ENCODE results near the gene CMTR1.

The CMTR1 gene

GRCh38 chr6:37479266-37479854 lies 46.3 kb downstream of the CMTR1 start:
- DNase-seq: no peak

GRCh38 chr6:37480118-37480736 lies 47.2 kb downstream of the CMTR1 start:
- no peak for DNase-seq

- DNase-seq: no peak
Measured at GRCh38 chr6:37480951-37481534, 48.0 kb downstream of the CMTR1 start.

- no peak for DNase-seq
Measured at GRCh38 chr6:37481711-37482605, 48.9 kb downstream of the CMTR1 start.

GRCh38 chr6:37482606-37483251 lies 49.7 kb downstream of the CMTR1 start:
- DNase-seq: no peak

- DNase-seq: no peak
Measured at GRCh38 chr6:37483252-37483901, 50.4 kb downstream of the CMTR1 start.

GRCh38 chr6:37483917-37484785 lies 51.1 kb downstream of the CMTR1 start:
- peak; percentile 57 for DNase-seq

- no peak for DNase-seq
Measured at GRCh38 chr6:37484786-37485170, 51.8 kb downstream of the CMTR1 start.

GRCh38 chr6:37485291-37485702 lies 52.3 kb downstream of the CMTR1 start:
- no peak for DNase-seq

GRCh38 chr6:37486121-37486839 lies 53.3 kb downstream of the CMTR1 start:
- DNase-seq: no peak

GRCh38 chr6:37487591-37488380 lies 54.8 kb downstream of the CMTR1 start:
- no peak for DNase-seq

GRCh38 chr6:37488476-37488875 lies 55.5 kb downstream of the CMTR1 start:
- no peak for DNase-seq

- DNase-seq: no peak
Measured at GRCh38 chr6:37489697-37490336, 56.8 kb downstream of the CMTR1 start.

GRCh38 chr6:37490536-37491170 lies 57.6 kb downstream of the CMTR1 start:
- DNase-seq: no peak

GRCh38 chr6:37491171-37491829 lies 58.3 kb downstream of the CMTR1 start:
- no peak for DNase-seq

GRCh38 chr6:37491830-37492208 lies 58.8 kb downstream of the CMTR1 start:
- no peak for DNase-seq

- no peak for DNase-seq
Measured at GRCh38 chr6:37492236-37492972, 59.4 kb downstream of the CMTR1 start.
